ENCODE measurements around the gene NAT10.

Gene NAT10

DNA sequence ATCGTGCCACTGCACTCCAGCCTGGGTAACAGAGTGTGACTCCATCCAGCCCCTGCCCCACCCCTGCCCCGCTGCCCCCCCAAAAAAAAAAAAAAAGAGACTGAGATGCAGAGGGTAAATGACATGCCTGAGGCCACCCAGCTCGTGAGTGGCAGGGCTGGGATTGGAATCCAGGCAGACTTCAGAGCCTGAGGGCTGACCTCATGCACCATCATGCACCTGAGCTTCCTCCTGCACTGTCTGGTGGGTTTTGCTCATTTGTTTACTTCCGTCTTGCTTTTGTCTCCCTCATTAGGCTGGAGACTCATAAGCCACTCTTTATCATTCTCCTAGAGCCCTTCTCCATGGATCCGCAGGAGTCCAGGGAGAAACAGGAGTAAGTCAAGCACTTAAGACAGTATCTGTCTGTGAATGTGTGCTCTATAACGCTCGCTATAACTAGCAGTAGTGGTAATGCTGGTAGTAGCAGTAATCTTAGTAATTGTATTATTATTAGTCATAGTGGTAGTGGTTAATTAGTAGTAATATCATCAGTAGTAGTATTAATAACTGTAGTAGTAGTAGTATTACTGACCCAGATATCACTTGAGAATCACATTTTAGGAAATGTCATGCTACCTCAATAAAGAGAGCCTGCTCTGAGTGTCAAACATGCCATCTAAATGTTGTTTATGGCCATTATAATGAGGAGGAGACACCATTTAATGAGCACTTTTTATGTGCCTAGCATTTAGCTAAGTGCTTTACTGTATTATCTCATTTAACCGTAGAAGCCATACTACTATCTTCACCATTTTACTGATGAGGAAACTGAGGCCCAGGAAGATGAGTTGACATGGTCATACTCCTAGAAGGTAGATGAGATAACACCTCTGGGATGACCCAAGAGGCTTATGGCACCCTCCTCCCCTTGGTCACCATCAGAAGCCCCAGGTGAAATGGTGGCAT is 85.0 kb downstream of the NAT10 start:
- DNase-seq (ENCODE audit: low read depth): no peak

DNA sequence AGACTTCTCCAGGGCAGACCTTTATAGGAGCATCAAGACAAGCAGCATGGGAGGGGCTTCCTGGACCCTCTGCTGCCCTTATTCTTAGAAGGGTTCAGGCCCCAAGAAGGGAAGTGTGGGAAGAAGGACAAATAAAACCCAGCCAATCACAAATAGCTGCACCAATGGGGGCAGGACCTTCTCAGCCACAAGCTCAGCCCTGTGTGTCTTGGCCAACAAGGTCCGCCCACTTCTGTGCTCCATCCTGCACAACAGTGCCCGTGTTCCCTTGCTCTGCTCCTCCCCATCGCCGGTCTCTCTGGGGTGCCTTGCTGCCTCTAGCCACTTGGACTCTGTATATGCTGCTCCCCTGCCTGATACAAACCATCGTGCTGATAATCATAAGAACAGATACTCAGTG is 86.1 kb downstream of the NAT10 start:
- DNase-seq (ENCODE audit: low read depth): no peak

DNA sequence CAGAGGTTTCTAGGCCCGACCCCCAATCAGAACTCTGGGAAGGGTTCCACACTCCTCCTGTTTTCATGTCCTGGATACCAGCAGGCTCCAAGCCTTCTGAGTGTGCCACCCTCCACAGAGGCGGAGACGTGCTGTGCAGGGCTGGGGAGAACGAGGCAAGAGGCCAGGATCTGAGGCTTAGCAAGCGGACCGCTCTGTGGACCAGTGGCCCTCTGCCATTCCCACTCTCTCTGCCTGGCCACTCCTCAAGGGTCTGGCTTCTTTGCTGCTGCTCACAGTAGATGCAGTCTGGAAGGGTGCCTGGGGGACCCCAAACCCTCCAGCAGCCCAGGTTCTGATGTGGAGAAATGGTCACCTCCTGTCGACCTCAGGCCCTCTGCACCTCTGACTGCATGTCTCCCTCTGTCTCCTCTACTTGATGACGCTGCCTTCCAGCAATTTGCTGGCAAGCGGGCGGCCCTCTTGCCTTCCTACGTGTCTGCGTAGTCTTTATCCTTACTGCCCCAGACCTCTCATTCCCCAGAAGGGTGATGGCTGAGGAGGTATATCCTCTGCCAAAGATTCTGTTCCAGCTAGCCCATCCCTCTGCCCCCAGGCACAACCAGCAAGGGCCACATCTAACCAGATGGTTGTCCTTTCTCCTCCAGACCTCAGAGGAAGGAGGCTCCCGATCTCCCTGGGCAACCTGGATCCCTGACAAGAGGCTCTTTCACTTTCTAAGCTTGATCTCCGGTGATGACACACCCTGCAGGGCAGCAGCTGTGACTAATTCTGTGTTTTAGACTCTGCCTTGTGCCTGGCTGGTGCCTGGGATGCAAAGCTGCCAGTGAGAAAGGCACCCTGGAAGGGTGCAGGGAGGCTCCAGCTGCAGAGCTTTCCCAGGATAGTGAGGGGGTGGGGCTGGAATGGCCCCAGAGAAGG is 87.3 kb downstream of the NAT10 start:
- no peak for DNase-seq (ENCODE audit: low read depth)

DNA sequence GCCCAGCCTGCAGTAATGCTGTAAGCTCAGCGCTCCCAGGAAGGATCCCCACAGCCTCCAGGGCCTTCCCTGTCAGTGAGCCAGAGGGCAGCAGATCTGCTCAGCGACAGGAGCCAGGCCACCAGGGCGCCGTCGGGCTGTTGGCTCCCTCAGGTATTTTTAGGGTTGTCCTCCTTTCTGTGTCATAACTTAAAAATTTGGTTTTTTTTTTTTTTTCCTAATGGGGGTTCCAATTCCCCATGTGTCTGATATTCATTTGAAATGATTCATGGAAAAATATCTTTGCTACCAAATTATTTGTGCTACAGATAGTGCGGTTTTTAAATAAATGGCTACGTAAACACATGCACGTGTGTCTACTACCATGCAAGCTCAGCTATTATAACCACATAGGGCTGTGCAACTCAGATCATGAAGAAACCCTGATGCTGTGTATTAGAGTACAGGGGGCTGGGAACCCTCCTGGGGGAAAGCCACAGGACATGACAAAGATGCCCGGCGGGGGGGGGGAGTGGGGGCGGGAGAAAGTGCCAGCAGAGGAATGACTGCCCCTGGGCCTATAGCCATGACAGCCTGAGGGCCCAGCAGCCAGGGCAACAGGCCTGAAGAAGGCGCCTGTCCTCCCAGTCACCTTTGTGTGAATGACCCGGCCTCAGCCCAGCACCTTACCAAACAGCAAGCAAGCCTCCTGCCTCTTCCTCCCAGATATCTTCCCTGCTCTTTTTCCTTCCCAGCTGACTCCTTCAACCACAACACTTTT is 89.3 kb downstream of the NAT10 start:
- no peak for DNase-seq (ENCODE audit: low read depth)
